Left ventricle myocardium superior (tissue), 1 donor: Measurements from ENCODE around the gene FRRS1L. TPM values are rescaled to one million over a fixed set of nuclear protein-coding genes. Genes with fewer than 3 reads are reported as not detected.

Experiments used
- ATAC-seq: fragments of 200-7000 bp; cut with Tn5 transposase; one replicate; pipeline ENCODE4 v1.9.1; 2020; ENCODE audit warnings: mild to moderate bottlenecking, moderate library complexity
- DNase-seq: peaks from one replicate; pipeline ENCODE4 v3.0.0-alpha.2; 2020
- intact Hi-C: fragments of 100-400 bp; cut with micrococcal nuclease; formaldehyde crosslinking; loops from one replicate; pipeline ENCODE4 v1.11.0; 2022
- long read RNA-seq: library from polyadenylated mRNA; unstranded; transcript quantifications from one replicate; pipeline ENCODE4 v2.0.0, GENCODE V29; 2021
- total RNA-seq: library from RNA; stranded (reverse); fragmentation: NEBNext Ultra II Directional; extraction: Animal tissue kit (Norgen Biotek cat#: 25700); gene quantifications from one replicate; pipeline ENCODE4 v1.2.1, GENCODE V29; 2021
- donor health status: DM: no; HTN: yes; CAD: no; lungs with severe emphysema.

FRRS1L gene
- total RNA-seq, result 2.2 TPM
- long read RNA-seq, result 0 reads

- no peak for DNase-seq
- intact Hi-C loops, result no loop called here
- ATAC-seq, result no peak
Observed at GRCh38 chr9:109166771-109167601, at the start of gene FRRS1L. TSS of gene FRRS1L (minus strand) at chr9:109167249. CDS start at chr9:109167138, 111 bp downstream.

- DNase-seq (no peak), ATAC-seq (peak; percentile 17)
- intact Hi-C loops, result no loop called here
Observed at GRCh38 chr9:109214414-109214813, 47.4 kb upstream of the FRRS1L start.

- intact Hi-C loops, result no loop called here
- ATAC-seq, result peak; percentile 89
- peak; percentile 48 for DNase-seq
Observed at GRCh38 chr9:109213285-109214121, 46.5 kb upstream of the FRRS1L start.

- ATAC-seq (no peak), DNase-seq (no peak)
- intact Hi-C loops, result no loop called here
Observed at GRCh38 chr9:109212768-109213167, 45.7 kb upstream of the FRRS1L start.

- intact Hi-C loops, result no loop called here
- DNase-seq, result no peak
- no peak for ATAC-seq
Observed at GRCh38 chr9:109206670-109207069, 39.6 kb upstream of the FRRS1L start.

GRCh38 chr9:109205526-109205925, 38.5 kb upstream of the FRRS1L start:
- intact Hi-C loops, result no loop called here
- no peak for DNase-seq
- ATAC-seq, result no peak

GRCh38 chr9:109203761-109204360, 36.8 kb upstream of the FRRS1L start:
- DNase-seq (no peak), ATAC-seq (no peak)
- intact Hi-C loops, result no loop called here

- intact Hi-C loops, result no loop called here
- no peak for ATAC-seq
- DNase-seq, result no peak
Observed at GRCh38 chr9:109199676-109200075, 32.6 kb upstream of the FRRS1L start.

GRCh38 chr9:109198736-109199382, 31.8 kb upstream of the FRRS1L start:
- ATAC-seq (no peak), DNase-seq (no peak)
- intact Hi-C loops, result no loop called here

GRCh38 chr9:109193974-109194556, 27.0 kb upstream of the FRRS1L start:
- no peak for DNase-seq
- intact Hi-C loops, result no loop called here
- no peak for ATAC-seq

GRCh38 chr9:109192732-109193361, 25.8 kb upstream of the FRRS1L start:
- ATAC-seq (peak; percentile 56), DNase-seq (peak; percentile 34)
- intact Hi-C loops, result no loop called here

GRCh38 chr9:109191746-109192145, 24.7 kb upstream of the FRRS1L start:
- ATAC-seq (no peak), DNase-seq (no peak)
- intact Hi-C loops, result no loop called here

- intact Hi-C loops, result no loop called here
- ATAC-seq (no peak), DNase-seq (no peak)
Observed at GRCh38 chr9:109190151-109190550, 23.1 kb upstream of the FRRS1L start.

GRCh38 chr9:109186857-109187520, 19.9 kb upstream of the FRRS1L start:
- peak; percentile 57 for ATAC-seq
- DNase-seq, result no peak

GRCh38 chr9:109182940-109183798, 16.1 kb upstream of the FRRS1L start:
- intact Hi-C loops, result no loop called here
- ATAC-seq (peak; percentile 45), DNase-seq (peak; percentile 44)

More at GRCh38 chr9:109186857-109187520, 19.9 kb upstream of the FRRS1L start:
- intact Hi-C loops, result no loop called here

- DNase-seq (no peak), ATAC-seq (no peak)
- intact Hi-C loops, result no loop called here
Observed at GRCh38 chr9:109182550-109182939, 15.5 kb upstream of the FRRS1L start.

- DNase-seq, result no peak
- intact Hi-C loops, result no loop called here
- ATAC-seq, result no peak
Observed at GRCh38 chr9:109181284-109181683, 14.2 kb upstream of the FRRS1L start.
